ENCODE results near the gene PPP6R2.

GRCh38 chr22:50312371-50312770, 30.8 kb upstream of the PPP6R2 start:
- TF ChIP-seq CTCF (IDR thresholded peaks at IDR 0.05 in 8 of 11, conservative IDR thresholded peaks at IDR 0.05 in 3 of 11) (no peak), POLR2A (IDR thresholded peaks at IDR 0.05) (no peak), POLR2AphosphoS5 (IDR thresholded peaks at IDR 0.05) (no peak)

All from spleen (tissue), 7 donors.